Astrocyte of the spinal cord (primary cell): Measurements from ENCODE around the gene EGF.

Experiments used
- DNase-seq: peaks from one replicate; pipeline ENCODE4 v3.0.0; 2011; ENCODE audit warnings: low read depth, low spot score
- H3K4me3 ChIP-seq: 2 replicates; pipeline ENCODE4 v1.5.1; 2011; ENCODE audit warnings: low read depth, mild to moderate bottlenecking, low read length, moderate library complexity
- in situ Hi-C: cut with HindIII; loops from 2 replicates; pipeline ENCODE4 v1.10.0; 2017; ENCODE audit warnings: low sequenced_read_pairs
- TF ChIP-seq, protein P1 (sequence below): IDR thresholded peaks from 2 replicates; pipeline ENCODE4 v1.5.1; 2012; ENCODE audit warnings: low read depth, mild to moderate bottlenecking, low read length, inconsistent platforms

The EGF gene

DNA sequence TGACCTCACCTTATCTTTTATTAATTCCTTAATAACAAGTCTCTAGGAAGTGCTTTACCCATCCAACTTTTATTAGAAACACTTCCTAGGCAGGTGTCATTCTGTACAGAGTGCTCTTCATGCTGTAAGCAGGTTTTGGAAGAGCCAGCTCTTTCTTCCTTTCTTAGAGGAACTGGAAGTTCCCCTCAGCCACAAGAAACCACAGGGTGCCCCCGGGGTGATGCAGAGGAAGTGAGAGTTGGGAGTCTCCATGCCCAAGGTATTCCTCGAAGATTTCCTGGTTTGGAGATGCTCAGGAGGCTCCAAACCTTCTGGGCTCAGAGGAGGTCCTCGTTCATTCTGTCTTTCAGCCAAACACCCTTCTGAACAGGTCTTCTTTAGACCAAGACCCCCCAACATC, 83.8 kb downstream of the EGF start:
- TF ChIP-seq, protein P1, sequence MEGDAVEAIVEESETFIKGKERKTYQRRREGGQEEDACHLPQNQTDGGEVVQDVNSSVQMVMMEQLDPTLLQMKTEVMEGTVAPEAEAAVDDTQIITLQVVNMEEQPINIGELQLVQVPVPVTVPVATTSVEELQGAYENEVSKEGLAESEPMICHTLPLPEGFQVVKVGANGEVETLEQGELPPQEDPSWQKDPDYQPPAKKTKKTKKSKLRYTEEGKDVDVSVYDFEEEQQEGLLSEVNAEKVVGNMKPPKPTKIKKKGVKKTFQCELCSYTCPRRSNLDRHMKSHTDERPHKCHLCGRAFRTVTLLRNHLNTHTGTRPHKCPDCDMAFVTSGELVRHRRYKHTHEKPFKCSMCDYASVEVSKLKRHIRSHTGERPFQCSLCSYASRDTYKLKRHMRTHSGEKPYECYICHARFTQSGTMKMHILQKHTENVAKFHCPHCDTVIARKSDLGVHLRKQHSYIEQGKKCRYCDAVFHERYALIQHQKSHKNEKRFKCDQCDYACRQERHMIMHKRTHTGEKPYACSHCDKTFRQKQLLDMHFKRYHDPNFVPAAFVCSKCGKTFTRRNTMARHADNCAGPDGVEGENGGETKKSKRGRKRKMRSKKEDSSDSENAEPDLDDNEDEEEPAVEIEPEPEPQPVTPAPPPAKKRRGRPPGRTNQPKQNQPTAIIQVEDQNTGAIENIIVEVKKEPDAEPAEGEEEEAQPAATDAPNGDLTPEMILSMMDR, result no peak
- in situ Hi-C loops, result no loop called here
- no peak overlapping the region for H3K4me3 ChIP-seq
- no peak for DNase-seq

DNA sequence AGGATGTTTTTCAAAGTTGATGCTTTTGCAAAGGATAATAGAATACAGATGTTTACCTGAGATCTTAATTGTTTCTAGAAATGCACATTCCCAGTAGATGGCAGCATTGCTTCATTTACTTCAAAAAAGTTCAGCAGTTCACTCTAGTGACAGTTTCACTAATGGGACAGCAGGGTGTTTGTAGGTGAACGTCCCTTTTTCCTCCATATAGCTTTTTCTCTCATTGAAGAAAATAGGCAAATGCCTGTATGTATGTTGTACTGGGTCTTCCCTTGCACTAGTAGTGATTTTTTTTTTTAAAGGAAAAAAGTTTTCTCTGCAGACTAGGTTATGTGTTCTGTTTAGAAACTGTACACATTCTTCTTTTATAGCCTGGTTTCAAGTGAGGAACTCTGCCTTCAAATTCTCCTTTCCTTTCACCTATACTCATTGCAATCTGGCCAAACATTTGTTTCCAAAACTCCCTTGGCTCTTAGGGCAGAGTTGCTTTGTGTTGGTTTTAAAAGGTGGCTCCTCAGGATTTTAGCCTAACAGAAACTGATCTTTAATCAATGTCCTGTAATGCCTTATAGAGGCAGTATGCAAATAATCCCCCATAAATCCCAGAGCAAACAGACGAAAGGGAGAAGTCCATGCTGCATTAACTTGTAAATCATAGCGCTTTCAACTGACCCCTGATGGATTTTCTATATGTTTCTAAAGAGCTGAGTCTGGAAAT, 86.3 kb downstream of the EGF start:
- H3K4me3 ChIP-seq, result no peak overlapping the region
- in situ Hi-C loops, result no loop called here
- DNase-seq, result peak; percentile 65
- TF ChIP-seq, protein P1, result peak; percentile 70

DNA sequence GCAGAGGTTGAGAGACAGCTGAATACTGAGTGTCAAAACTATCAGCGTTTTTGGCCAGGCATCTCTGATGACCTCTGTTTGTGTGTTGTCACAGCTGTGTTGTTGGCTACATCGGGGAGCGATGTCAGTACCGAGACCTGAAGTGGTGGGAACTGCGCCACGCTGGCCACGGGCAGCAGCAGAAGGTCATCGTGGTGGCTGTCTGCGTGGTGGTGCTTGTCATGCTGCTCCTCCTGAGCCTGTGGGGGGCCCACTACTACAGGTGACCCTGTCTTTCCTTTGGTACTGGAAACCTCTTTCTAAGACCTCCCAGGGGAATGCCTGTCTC, 86.9 kb downstream of the EGF start:
- no peak overlapping the region for H3K4me3 ChIP-seq
- TF ChIP-seq, protein P1, result no peak
- in situ Hi-C loops, result no loop called here
- DNase-seq, result no peak

DNA sequence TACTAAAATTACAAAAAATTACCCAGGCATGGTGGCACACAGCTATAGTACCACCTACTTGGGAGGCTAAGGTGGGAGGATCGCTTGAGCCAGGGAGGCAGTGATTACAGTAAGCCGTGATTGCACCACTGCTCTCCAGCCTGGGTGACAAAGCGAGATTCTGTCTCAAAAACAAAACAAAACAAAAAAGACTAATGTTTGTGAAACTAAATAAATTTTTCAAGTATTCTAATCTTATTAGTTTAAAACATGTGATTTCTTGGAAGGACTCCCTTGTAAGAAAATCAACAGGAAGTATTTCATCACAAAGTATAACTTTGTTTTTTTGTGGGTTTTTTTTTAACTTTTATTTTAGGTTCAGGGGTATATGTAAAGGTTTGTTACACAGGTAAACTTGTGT, 89.6 kb downstream of the EGF start:
- H3K4me3 ChIP-seq, result no peak overlapping the region
- in situ Hi-C loops, result no loop called here
- no peak for DNase-seq
- TF ChIP-seq, protein P1, result no peak

DNA sequence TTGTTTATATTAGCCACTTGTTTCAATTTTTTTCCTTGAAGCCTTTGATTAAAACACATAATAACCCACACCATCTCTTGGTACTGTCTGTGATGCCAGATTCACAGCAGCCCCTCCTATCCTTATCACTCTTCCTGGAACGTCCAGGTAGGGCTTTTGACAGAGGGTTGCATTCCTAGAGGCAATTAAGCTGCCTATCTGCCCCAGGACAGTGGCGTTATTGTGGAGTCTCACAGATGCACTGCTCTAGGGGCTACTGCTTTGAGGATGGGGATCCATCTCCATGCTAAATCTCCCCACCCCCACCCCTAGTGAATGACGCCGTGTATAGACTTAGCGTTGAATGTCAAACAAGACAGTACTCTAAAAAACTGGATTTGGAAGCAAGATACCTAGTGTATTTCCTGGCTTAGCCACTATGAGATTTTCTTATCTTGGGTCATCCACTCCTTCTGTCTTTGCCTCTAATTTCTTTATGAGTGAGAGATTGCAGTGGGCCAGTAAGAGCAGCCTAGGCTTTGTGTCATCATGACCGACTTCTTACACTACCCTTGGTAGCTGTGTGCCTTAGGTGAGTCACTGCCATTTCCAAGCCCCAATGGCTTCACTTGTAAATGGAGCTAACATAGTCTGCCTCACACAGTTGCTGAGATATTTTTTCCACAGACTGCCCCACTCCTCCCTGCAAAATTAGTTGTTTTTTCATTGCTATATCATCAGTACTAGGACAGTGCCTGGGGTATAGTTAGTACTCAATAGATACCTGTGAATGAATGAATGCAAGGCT, 90.9 kb downstream of the EGF start:
- no peak overlapping the region for H3K4me3 ChIP-seq
- in situ Hi-C loops, result no loop called here
- no peak for DNase-seq
- TF ChIP-seq, protein P1, result no peak

DNA sequence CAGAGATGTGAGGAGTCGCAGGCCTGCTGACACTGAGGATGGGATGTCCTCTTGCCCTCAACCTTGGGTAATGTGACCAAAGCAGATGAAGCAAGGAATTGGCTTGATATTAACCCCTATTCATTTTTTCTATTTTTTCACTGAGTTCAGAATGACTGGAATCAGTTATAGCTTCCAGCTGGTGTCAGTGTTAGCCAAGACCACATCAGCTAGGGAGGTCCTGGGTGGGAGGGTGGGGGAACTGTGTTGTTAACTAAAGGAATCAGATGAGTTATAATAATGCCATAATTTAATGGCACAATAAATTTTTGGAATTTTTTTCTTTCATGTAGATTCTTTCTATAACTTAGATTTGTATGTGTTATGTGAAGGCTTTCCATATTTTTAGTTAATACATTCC, 91.9 kb downstream of the EGF start:
- H3K4me3 ChIP-seq, result no peak overlapping the region
- TF ChIP-seq, protein P1, result no peak
- in situ Hi-C loops, result no loop called here
- no peak for DNase-seq
